Measurements from ENCODE around the gene ADAR. TPM values are rescaled to one million over a fixed set of nuclear protein-coding genes. Genes with fewer than 3 reads are reported as not detected.

The ADAR gene
- total RNA-seq, 4 donors from 2014 or later, result 54.3 to 105 (median 73.6) TPM

- TF ChIP-seq CTCF (IDR thresholded peaks at IDR 0.05), result no peak
- TF ChIP-seq POLR2A (IDR thresholded peaks at IDR 0.05), result no peak
- WGBS, 2 donors, result 63 to 76% methylated on average over 9 of the region's 9 CpGs
- no peak for DNase-seq (ENCODE audit: low spot score in 2 of 2)
- intact Hi-C loops (cut with DNase I; ENCODE audit: low total_unique reads), result loop anchor here (5.0 kb wide), 1 partner anchor 581 kb away; no protein-coding TSS in a partner anchor
- H3K4me3 ChIP-seq (ENCODE audit: low read depth, poor library complexity, severe bottlenecking), result no peak overlapping the region
These were observed 24.2 kb downstream of the ADAR start for GRCh38 chr1:154583773-154584172.

- DNase-seq (ENCODE audit: low spot score in 2 of 2), result no peak
- no peak for TF ChIP-seq CTCF (IDR thresholded peaks at IDR 0.05)
- TF ChIP-seq POLR2A (IDR thresholded peaks at IDR 0.05), result no peak
- H3K4me3 ChIP-seq (ENCODE audit: low read depth, poor library complexity, severe bottlenecking), result no peak overlapping the region
- 86% methylated on average over 6 of the region's 6 CpGs for WGBS, 2 donors
- intact Hi-C loops (cut with DNase I; ENCODE audit: low total_unique reads), result loop anchor here (5.0 kb wide), 1 partner anchor 581 kb away; no protein-coding TSS in a partner anchor
These were observed 25.1 kb downstream of the ADAR start for GRCh38 chr1:154582885-154583284.

- intact Hi-C loops (cut with DNase I; ENCODE audit: low total_unique reads), result loop anchor here (5.0 kb wide), 1 partner anchor 579 kb away; no protein-coding TSS in a partner anchor
- WGBS, 2 donors, result 72 to 90% methylated on average over 3 of the region's 3 CpGs
- no peak for DNase-seq (ENCODE audit: low spot score in 2 of 2)
- H3K4me3 ChIP-seq (ENCODE audit: low read depth, poor library complexity, severe bottlenecking), result no peak overlapping the region
- TF ChIP-seq POLR2A (IDR thresholded peaks at IDR 0.05) (no peak), CTCF (IDR thresholded peaks at IDR 0.05) (no peak)
These were observed 26.2 kb downstream of the ADAR start for GRCh38 chr1:154581766-154582165.

- TF ChIP-seq CTCF (IDR thresholded peaks at IDR 0.05) (no peak), POLR2A (IDR thresholded peaks at IDR 0.05) (no peak)
- 79 to 86% methylated on average over 8 of the region's 8 CpGs for WGBS, 2 donors
- intact Hi-C loops (cut with DNase I; ENCODE audit: low total_unique reads), result no loop called here
These were observed 28.6 kb downstream of the ADAR start for GRCh38 chr1:154579374-154579773.

GRCh38 chr1:154578058-154578418 lies 29.9 kb downstream of the ADAR start:
- no peak for DNase-seq (ENCODE audit: low spot score in 2 of 2)
- intact Hi-C loops (cut with DNase I; ENCODE audit: low total_unique reads), result no loop called here
- TF ChIP-seq CTCF (IDR thresholded peaks at IDR 0.05), result no peak
- TF ChIP-seq POLR2A (IDR thresholded peaks at IDR 0.05), result no peak
- 20 to 24% methylated on average over 6 of the region's 6 CpGs for WGBS, 2 donors
- H3K4me3 ChIP-seq (ENCODE audit: low read depth, poor library complexity, severe bottlenecking), result no peak overlapping the region

More at GRCh38 chr1:154579374-154579773, 28.6 kb downstream of the ADAR start:
- no peak overlapping the region for H3K4me3 ChIP-seq (ENCODE audit: low read depth, poor library complexity, severe bottlenecking)
- no peak for DNase-seq (ENCODE audit: low spot score in 2 of 2)

Measured in lower leg skin (tissue), 4 donors.